Neuronal stem cell (in vitro differentiated cells): ENCODE measurements around the gene CHADL.

Source experiments
- DNase-seq: peaks from one replicate; pipeline ENCODE4 v3.0.0-alpha.2; 2013; ENCODE audit warnings: low spot score
- H2AFZ ChIP-seq: one replicate; pipeline ENCODE4 v1.6.1; 2013; ENCODE audit warnings: mild to moderate bottlenecking, low read length, inconsistent platforms
- H2AK5ac ChIP-seq: 2 replicates; pipeline ENCODE4 v1.6.1; 2013; ENCODE audit warnings: low read depth, mild to moderate bottlenecking, inconsistent platforms, low read length, moderate library complexity, mixed read lengths
- H2BK120ac ChIP-seq: 2 replicates; pipeline ENCODE4 v1.6.1; 2013; ENCODE audit warnings: low read depth, mild to moderate bottlenecking, inconsistent platforms, low read length, moderate library complexity, mixed read lengths
- H2BK12ac ChIP-seq: one replicate; pipeline ENCODE4 v1.6.1; 2013; ENCODE audit warnings: low read length, inconsistent platforms
- H2BK15ac ChIP-seq: 2 replicates; pipeline ENCODE4 v1.6.1; 2013; ENCODE audit warnings: mild to moderate bottlenecking, low read length, inconsistent platforms, mixed read lengths
- H2BK5ac ChIP-seq: one replicate; pipeline ENCODE4 v1.6.1; 2013; ENCODE audit warnings: inconsistent platforms, mild to moderate bottlenecking, low read length, moderate library complexity
- H3K14ac ChIP-seq: one replicate; pipeline ENCODE4 v1.6.1; 2013; ENCODE audit warnings: low read length, inconsistent platforms
- H3K18ac ChIP-seq: 2 replicates; pipeline ENCODE4 v1.6.1; 2013; ENCODE audit warnings: low read length, inconsistent platforms
- H3K23ac ChIP-seq: 2 replicates; pipeline ENCODE4 v1.6.1; 2013; ENCODE audit warnings: low read depth, mild to moderate bottlenecking, mixed read lengths, low read length, inconsistent platforms; ENCODE audit not compliant: poor library complexity
- H3K27ac ChIP-seq: replicated peaks from 3 replicates; pipeline ENCODE4 v1.5.1; 2013; ENCODE audit warnings: low read length, inconsistent platforms
- H3K27me3 ChIP-seq, 3 experiments: 2 replicates each; pipeline ENCODE4 v1.6.1; 2013; ENCODE audit warnings: low read length in 3 of 3, mild to moderate bottlenecking in 2 of 3, inconsistent platforms in 1 of 3, low read depth in 1 of 3, mixed read lengths in 1 of 3, moderate library complexity in 1 of 3; ENCODE audit not compliant: control insufficient read depth in 3 of 3, insufficient read depth in 3 of 3
- H3K36me3 ChIP-seq, 2 donors: replicated peaks in 1 of 2; 2 replicates each; pipeline ENCODE4 v1.6.1; 2013; ENCODE audit warnings: low read length in 2 of 2; ENCODE audit not compliant: control insufficient read depth in 2 of 2, insufficient read depth in 2 of 2
- H3K4ac ChIP-seq: 2 replicates; pipeline ENCODE4 v1.6.1; 2013; ENCODE audit warnings: inconsistent platforms, mild to moderate bottlenecking, low read length, moderate library complexity
- H3K4me1 ChIP-seq, 2 donors: 1 replicate in 1 of 2; 2 replicates in 1 of 2; pipeline ENCODE4 v1.6.1; 2013; ENCODE audit warnings: low read length in 2 of 2, low read depth in 1 of 2; ENCODE audit not compliant: control insufficient read depth in 2 of 2, insufficient read depth in 1 of 2
- H3K4me2 ChIP-seq: one replicate; pipeline ENCODE4 v1.6.1; 2013; ENCODE audit warnings: mild to moderate bottlenecking, low read length, inconsistent platforms; ENCODE audit not compliant: insufficient read depth, poor library complexity, severe bottlenecking
- H3K4me3 ChIP-seq, 2 donors: 2 replicates each; pipeline ENCODE4 v1.5.1; 2013; ENCODE audit warnings: low read length in 2 of 2, mild to moderate bottlenecking in 2 of 2, inconsistent platforms in 1 of 2, moderate library complexity in 1 of 2
- H3K79me1 ChIP-seq: one replicate; pipeline ENCODE4 v1.6.1; 2013; ENCODE audit warnings: low read depth, mild to moderate bottlenecking, inconsistent platforms, low read length, moderate library complexity
- H3K9ac ChIP-seq: one replicate; pipeline ENCODE4 v1.6.1; 2013; ENCODE audit warnings: mild to moderate bottlenecking, low read depth, low read length, inconsistent platforms; ENCODE audit not compliant: poor library complexity
- H3K9me3 ChIP-seq, 2 donors: replicated peaks in 1 of 2; 2 replicates each; pipeline versions ENCODE3 to v1.6.1; 2013; ENCODE audit warnings: low read length in 2 of 2, mild to moderate bottlenecking in 2 of 2, inconsistent platforms in 1 of 2, low read depth in 1 of 2, mixed read lengths in 1 of 2, moderate library complexity in 1 of 2; ENCODE audit not compliant: control insufficient read depth in 2 of 2, insufficient read depth in 1 of 2
- H4K8ac ChIP-seq: one replicate; pipeline ENCODE4 v1.6.1; 2013; ENCODE audit warnings: low read depth, mild to moderate bottlenecking, inconsistent platforms, low read length, moderate library complexity
- H4K91ac ChIP-seq: one replicate; pipeline ENCODE4 v1.6.1; 2013; ENCODE audit warnings: low read length, low read depth, mild to moderate bottlenecking, inconsistent platforms; ENCODE audit not compliant: poor library complexity
- WGBS, 2 donors: extraction: QIAGEN DNeasy Blood & Tissue Kit; methylation state at CpG; one replicate each; pipeline ENCODE4 v1.1.7; 2013; ENCODE audit warnings: missing lambda C conversion rate in 2 of 2, mixed read lengths in 1 of 2; ENCODE audit not compliant: insufficient read length in 2 of 2, insufficient replicate concordance in 1 of 2; ENCODE audit errors: extremely low coverage in 2 of 2; 5-methylcytosine and 5-hydroxymethylcytosine counted together

Gene CHADL

DNA sequence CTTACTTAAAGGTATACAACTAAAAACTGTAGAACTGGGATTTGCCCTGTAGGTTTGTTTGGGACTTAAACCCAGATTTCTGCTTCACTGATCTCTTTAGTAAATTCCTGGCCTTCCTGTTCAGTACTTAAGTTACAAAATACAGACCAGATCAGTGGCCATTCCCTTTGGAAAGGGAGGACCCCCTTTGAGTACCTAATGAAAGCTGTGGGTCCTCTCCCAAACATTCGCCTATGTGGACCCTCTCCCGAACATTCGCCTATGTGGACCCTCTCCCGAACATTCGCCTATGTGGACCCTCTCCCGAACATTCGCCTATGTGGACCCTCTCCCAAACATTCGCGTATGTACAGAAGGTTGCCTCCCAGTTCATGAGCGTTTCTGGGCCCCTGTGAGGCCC is 25.3 kb downstream of the CHADL start:
- Histone ChIP-seq H3K27me3 (no peaks in the 10 kb centered on the region), H3K36me3 (peaks cover 23 to 58% of the 10 kb centered on the region in 2 donors), H3K4me3 (no peak overlapping the region), H4K91ac (no peak overlapping the region), H3K27ac (no peak overlapping the region), H3K4me2 (no peak overlapping the region), H2BK12ac (no peak overlapping the region), H3K79me1 (no peaks in the 10 kb centered on the region), H2AK5ac (no peak overlapping the region), H3K4me1 (peaks cover 10 to 15% of the 10 kb centered on the region in 2 donors), H2BK15ac (no peak overlapping the region), H3K9ac (no peak overlapping the region), H2AFZ (no peak overlapping the region), H3K4ac (no peak overlapping the region), H2BK5ac (no peak overlapping the region), H3K14ac (no peak overlapping the region), H3K18ac (no peak overlapping the region), H3K23ac (no peak overlapping the region), H2BK120ac (no peak overlapping the region), H3K9me3 (peaks cover 7 to 36% of the 10 kb centered on the region in 2 donors), H4K8ac (no peak overlapping the region)
- DNase-seq: no peak
- WGBS, 2 donors: no CpG with 5 or more reads among the region's 10 CpGs

DNA sequence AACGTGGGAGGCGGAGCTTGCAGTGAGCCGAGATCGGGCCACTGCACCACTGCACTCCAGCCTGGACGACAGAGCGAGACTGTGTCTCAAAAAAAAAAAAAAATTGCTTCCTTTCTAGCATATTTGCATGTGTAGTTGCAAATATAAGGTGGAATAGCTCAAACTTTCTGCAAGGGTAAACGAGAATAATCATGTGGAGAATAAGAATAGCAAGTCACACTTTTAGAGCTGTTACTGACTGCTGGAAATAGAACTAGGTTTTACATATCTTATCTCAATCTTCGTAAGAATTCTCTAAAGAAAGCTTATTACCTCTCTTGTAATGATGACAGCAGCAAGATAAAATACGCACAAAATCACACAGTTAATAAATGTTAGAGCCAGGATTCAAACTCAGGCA is 34.0 kb downstream of the CHADL start:
- no peak overlapping the region for H4K91ac ChIP-seq
- peaks cover 9 to 25% of the 10 kb centered on the region in 2 donors for H3K36me3 ChIP-seq
- H3K27me3 ChIP-seq: no peaks in the 10 kb centered on the region
- peaks cover 7% of the 10 kb centered on the region for H3K79me1 ChIP-seq
- no peak overlapping the region for H2AFZ ChIP-seq
- H2BK15ac ChIP-seq: no peak overlapping the region
- peaks cover 3 to 6% of the 10 kb centered on the region in 2 donors for H3K4me1 ChIP-seq
- no peak overlapping the region for H4K8ac ChIP-seq
- no peak overlapping the region for H2BK120ac ChIP-seq
- no peak overlapping the region for H3K23ac ChIP-seq
- no peaks in the 10 kb centered on the region for H3K9me3 ChIP-seq
- no peak overlapping the region for H3K18ac ChIP-seq
- no peak overlapping the region for H3K14ac ChIP-seq
- no peak overlapping the region for H3K9ac ChIP-seq
- no CpG with 5 or more reads among the region's 9 CpGs for WGBS, 2 donors
- H3K4ac ChIP-seq: no peak overlapping the region
- H2AK5ac ChIP-seq: no peak overlapping the region
- no peak overlapping the region for H3K4me3 ChIP-seq
- DNase-seq: no peak
- H2BK12ac ChIP-seq: no peak overlapping the region
- H3K4me2 ChIP-seq: no peak overlapping the region
- H2BK5ac ChIP-seq: no peak overlapping the region
- H3K27ac ChIP-seq: no peak overlapping the region

DNA sequence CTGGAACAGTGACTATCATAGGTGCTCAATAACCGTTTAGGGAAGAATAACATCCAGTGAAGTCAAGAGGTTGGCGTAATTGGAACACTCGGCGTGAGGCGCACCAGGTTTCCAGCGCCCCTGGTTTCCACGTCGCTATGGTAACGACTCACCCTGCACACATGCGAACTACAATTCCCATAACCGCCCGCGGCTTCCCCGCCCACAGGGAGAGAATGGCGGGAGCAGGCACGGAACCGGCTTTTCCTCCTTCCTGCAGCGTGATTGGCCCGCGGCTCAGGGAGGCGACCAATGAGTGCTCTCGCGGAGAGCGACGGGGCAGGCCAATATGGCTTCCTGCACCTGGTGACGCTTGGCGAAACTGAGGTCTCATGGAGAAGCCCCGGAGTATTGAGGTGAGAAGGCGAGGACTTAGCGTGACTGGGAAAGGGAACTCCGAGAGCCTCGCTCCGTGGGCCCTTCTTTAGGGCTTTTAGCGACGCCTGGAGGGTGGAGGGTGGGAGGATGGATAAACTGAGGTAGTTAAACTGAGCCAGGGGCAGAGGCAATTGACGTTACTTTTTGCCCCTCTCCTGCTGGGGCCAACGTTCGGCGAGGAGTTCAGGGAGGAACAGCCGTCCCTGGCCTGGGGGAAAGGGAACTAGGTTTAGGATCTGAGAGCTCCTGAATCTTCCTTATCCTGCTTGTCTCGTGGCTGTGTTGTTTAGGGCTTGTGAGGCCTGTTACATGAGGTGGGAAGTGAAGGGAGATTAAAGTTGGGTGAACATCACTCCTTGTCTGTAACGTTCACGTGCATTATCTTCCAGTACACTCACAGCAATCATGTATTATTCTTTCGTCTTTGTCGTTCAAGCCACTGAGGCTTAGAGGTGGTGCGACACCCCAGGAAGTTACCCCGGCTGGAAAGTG is 35.5 kb downstream of the CHADL start, which contains the start of gene L3MBTL2:
Gene L3MBTL2, plus strand, starts transcription at position 321 of the 909 bp plus-strand sequence. Its CDS starts 51 bp downstream, at position 372.
- peak within 1 kb of the TSS; percentile 81 to 89 for H3K4me3 ChIP-seq
- H3K4me1 ChIP-seq: peaks cover 3 to 6% of the 10 kb centered on the region in 2 donors
- no CpG with 5 or more reads among the region's 47 CpGs for WGBS, 2 donors
- H3K14ac ChIP-seq: no peak within 1 kb of the TSS
- peak within 1 kb of the TSS; percentile 87 for H3K4me2 ChIP-seq
- H3K27ac ChIP-seq: no peak within 1 kb of the TSS
- no peak within 1 kb of the TSS for H3K23ac ChIP-seq
- no peak within 1 kb of the TSS for H2BK15ac ChIP-seq
- peaks cover 7% of the 10 kb centered on the region for H3K79me1 ChIP-seq
- H3K9ac ChIP-seq: peak within 1 kb of the TSS; percentile 85
- H4K8ac ChIP-seq: no peak within 1 kb of the TSS
- no peak within 1 kb of the TSS for H4K91ac ChIP-seq
- peak within 1 kb of the TSS; percentile 93 for H2AFZ ChIP-seq
- H3K9me3 ChIP-seq: no peaks in the 10 kb centered on the region
- H2BK5ac ChIP-seq: no peak within 1 kb of the TSS
- H2AK5ac ChIP-seq: no peak within 1 kb of the TSS
- H2BK120ac ChIP-seq: no peak within 1 kb of the TSS
- peak within 1 kb of the TSS; percentile 3 for H3K18ac ChIP-seq
- no peak within 1 kb of the TSS for H2BK12ac ChIP-seq
- H3K4ac ChIP-seq: peak within 1 kb of the TSS; percentile 39
- peaks cover 5 to 19% of the 10 kb centered on the region in 2 donors for H3K36me3 ChIP-seq
- H3K27me3 ChIP-seq: peaks cover 0 to 4% (median 0%) of the 10 kb centered on the region in 3 experiments
- peak; percentile 96 for DNase-seq

DNA sequence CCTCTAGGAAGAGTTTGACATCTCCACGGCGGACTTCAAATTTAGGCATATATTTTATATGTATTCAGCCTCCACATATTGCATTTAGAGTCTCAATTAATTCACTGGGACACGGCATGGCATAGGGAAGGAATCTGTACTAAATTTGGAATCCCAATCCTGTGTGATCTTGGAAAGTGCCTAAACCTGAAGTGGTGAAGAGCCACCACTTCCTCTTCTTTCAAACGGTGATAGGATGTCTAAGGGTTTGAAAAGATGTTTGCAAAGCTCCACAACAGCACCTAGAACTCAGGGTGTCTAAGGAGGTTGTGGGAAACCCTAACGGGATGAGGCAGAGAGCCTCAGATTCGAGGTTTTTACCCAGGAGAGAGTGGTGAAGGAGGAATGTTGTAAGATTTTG is 36.7 kb downstream of the CHADL start:
- H2BK5ac ChIP-seq: no peak overlapping the region
- no peak overlapping the region for H3K4me3 ChIP-seq
- H3K4me2 ChIP-seq: no peak overlapping the region
- no peak overlapping the region for H2BK120ac ChIP-seq
- H3K27me3 ChIP-seq: peaks cover 0 to 9% (median 6%) of the 10 kb centered on the region in 3 experiments
- no peak overlapping the region for H4K91ac ChIP-seq
- no peak overlapping the region for H3K23ac ChIP-seq
- no peak overlapping the region for H2AK5ac ChIP-seq
- H3K14ac ChIP-seq: no peak overlapping the region
- H3K36me3 ChIP-seq: peaks cover 2 to 10% of the 10 kb centered on the region in 2 donors
- H3K79me1 ChIP-seq: peaks cover 7% of the 10 kb centered on the region
- no peak overlapping the region for H2BK12ac ChIP-seq
- no CpG with 5 or more reads among the region's 6 CpGs for WGBS, 2 donors
- H3K18ac ChIP-seq: no peak overlapping the region
- H3K9me3 ChIP-seq: no peaks in the 10 kb centered on the region
- no peak overlapping the region for H2BK15ac ChIP-seq
- H3K27ac ChIP-seq: no peak overlapping the region
- H3K9ac ChIP-seq: no peak overlapping the region
- DNase-seq: no peak
- H2AFZ ChIP-seq: peak overlapping the region; percentile 63
- no peak overlapping the region for H4K8ac ChIP-seq
- no peak overlapping the region for H3K4ac ChIP-seq
- peaks cover 3 to 6% of the 10 kb centered on the region in 2 donors for H3K4me1 ChIP-seq
